HEK293 (cell line): ENCODE measurements around the gene CNOT4.

Source experiments
- CTCF ChIA-PET: fragments of 350-600 bp; formaldehyde crosslinking; extraction: SDS; loops from one replicate; lab custom pipeline; 2021; ENCODE audit warnings: antibody characterized with exemption; lab: Yijun Ruan, JAX
- POLR2A ChIA-PET: fragments of 300-600 bp; formaldehyde crosslinking; extraction: SDS; loops from one replicate; lab custom pipeline; 2020; ENCODE audit warnings: antibody characterized with exemption, inconsistent platforms; lab: Yijun Ruan, JAX
- H3K27ac ChIP-seq: fragments of 200-500 bp; sonication (Bioruptor generic); 2 replicates; pipeline ENCODE4 v1.5.1; 2014; ENCODE audit warnings: low read depth, low read length, control low read depth, inconsistent platforms; ENCODE audit errors: extremely low read depth
- H3K36me3 ChIP-seq, 2 experiments: fragments of 200-500 bp in 1 of 2; sonication (Bioruptor generic) in 1 of 2; 1 replicate in 1 of 2; 2 replicates in 1 of 2; pipeline ENCODE4 v1.5.1; 2014 to 2017; ENCODE audit warnings: inconsistent platforms in 2 of 2, low read length in 2 of 2; ENCODE audit not compliant: control insufficient read depth in 2 of 2, insufficient read depth in 1 of 2
- H3K4me1 ChIP-seq: fragments of 200-500 bp; sonication (Bioruptor generic); 2 replicates; pipeline ENCODE4 v1.5.1; 2014; ENCODE audit warnings: mild to moderate bottlenecking, low read length, inconsistent platforms; ENCODE audit not compliant: control insufficient read depth, insufficient read depth
- H3K4me3 ChIP-seq: 2 replicates; pipeline ENCODE4 v1.5.1; 2011; ENCODE audit warnings: low read depth, mild to moderate bottlenecking, control low read depth, low read length, moderate library complexity
- H3K9me3 ChIP-seq: fragments of 200-500 bp; sonication (Bioruptor generic); 2 replicates; pipeline ENCODE4 v1.5.1; 2014; ENCODE audit warnings: low read depth, low read length, inconsistent platforms; ENCODE audit not compliant: control insufficient read depth, insufficient read depth
- AEBP2 ChIP-seq: fragments of 450-650 bp; formaldehyde crosslinking; IDR thresholded peaks from 2 replicates; pipeline ENCODE4 v1.5.1; 2016; ENCODE audit warnings: missing biosample characterization, missing genetic modification characterization, borderline replicate concordance
- KLF10 ChIP-seq: fragments of 450-650 bp; IDR thresholded peaks from 2 replicates; pipeline ENCODE4 v1.5.1; 2018; ENCODE audit warnings: missing biosample characterization, mild to moderate bottlenecking, missing genetic modification characterization
- SALL2 ChIP-seq: fragments of 450-650 bp; formaldehyde crosslinking; IDR thresholded peaks from 2 replicates; pipeline ENCODE4 v1.5.0; 2017; ENCODE audit warnings: missing biosample characterization, mild to moderate bottlenecking, missing genetic modification characterization, borderline replicate concordance
- ZBTB17 ChIP-seq: fragments of 450-650 bp; formaldehyde crosslinking; IDR thresholded peaks from 2 replicates; pipeline ENCODE4 v1.5.1; 2016; ENCODE audit warnings: missing biosample characterization, missing genetic modification characterization
- ZNF121 ChIP-seq: fragments of 450-650 bp; formaldehyde crosslinking; IDR thresholded peaks from 2 replicates; pipeline ENCODE4 v1.5.1; 2016; ENCODE audit warnings: missing biosample characterization, missing genetic modification characterization
- ZNF138 ChIP-seq: fragments of 450-650 bp; formaldehyde crosslinking; IDR thresholded peaks from 2 replicates; pipeline ENCODE4 v1.5.1; 2016; ENCODE audit warnings: missing biosample characterization, missing genetic modification characterization, borderline replicate concordance
- ZNF140 ChIP-seq: fragments of 450-650 bp; formaldehyde crosslinking; IDR thresholded peaks from 2 replicates; pipeline ENCODE4 v1.5.1; 2016; ENCODE audit warnings: missing biosample characterization, missing genetic modification characterization
- ZNF16 ChIP-seq: fragments of 450-650 bp; formaldehyde crosslinking; IDR thresholded peaks from 2 replicates; pipeline ENCODE4 v1.5.1; 2016; ENCODE audit warnings: low read depth, missing biosample characterization, missing genetic modification characterization
- ZNF169 ChIP-seq: fragments of 450-650 bp; formaldehyde crosslinking; IDR thresholded peaks from 2 replicates; pipeline ENCODE4 v1.5.1; 2016; ENCODE audit warnings: missing biosample characterization, missing genetic modification characterization
- ZNF202 ChIP-seq: fragments of 450-650 bp; formaldehyde crosslinking; IDR thresholded peaks from 2 replicates; pipeline ENCODE4 v1.5.1; 2016; ENCODE audit warnings: missing biosample characterization, missing genetic modification characterization, borderline replicate concordance
- ZNF239 ChIP-seq: fragments of 450-650 bp; formaldehyde crosslinking; IDR thresholded peaks from 2 replicates; pipeline ENCODE4 v1.5.1; 2016; ENCODE audit warnings: missing biosample characterization, missing genetic modification characterization
- ZNF280C ChIP-seq: fragments of 450-650 bp; formaldehyde crosslinking; IDR thresholded peaks from 2 replicates; pipeline ENCODE4 v1.5.1; 2016; ENCODE audit warnings: missing biosample characterization, missing genetic modification characterization
- ZNF350 ChIP-seq: fragments of 450-650 bp; formaldehyde crosslinking; IDR thresholded peaks from 2 replicates; pipeline ENCODE4 v1.5.0; 2017; ENCODE audit warnings: missing biosample characterization, mild to moderate bottlenecking, missing genetic modification characterization
- ZNF394 ChIP-seq: fragments of 450-650 bp; formaldehyde crosslinking; IDR thresholded peaks from 2 replicates; pipeline ENCODE4 v1.5.1; 2016; ENCODE audit warnings: missing biosample characterization, missing genetic modification characterization, mild to moderate bottlenecking, moderate library complexity, borderline replicate concordance
- ZNF423 ChIP-seq: fragments of 450-650 bp; formaldehyde crosslinking; IDR thresholded peaks from 2 replicates; pipeline ENCODE4 v1.5.1; 2016; ENCODE audit warnings: missing biosample characterization, missing genetic modification characterization
- ZNF561 ChIP-seq: fragments of 450-650 bp; IDR thresholded peaks from 2 replicates; pipeline ENCODE4 v1.5.1; 2018; ENCODE audit warnings: missing biosample characterization, missing genetic modification characterization, borderline replicate concordance
- ZNF571 ChIP-seq: fragments of 450-650 bp; formaldehyde crosslinking; IDR thresholded peaks from 2 replicates; pipeline ENCODE4 v1.5.0; 2017; ENCODE audit warnings: missing biosample characterization, missing genetic modification characterization
- TF ChIP-seq, protein P1 (sequence below): fragments of 450-650 bp; formaldehyde crosslinking; IDR thresholded peaks from 2 replicates; pipeline ENCODE4 v1.5.1; 2016; ENCODE audit warnings: missing biosample characterization, missing genetic modification characterization
- TF ChIP-seq, protein P2 (sequence below): fragments of 450-650 bp; formaldehyde crosslinking; IDR thresholded peaks from 2 replicates; pipeline ENCODE4 v1.5.1; 2016; ENCODE audit warnings: missing biosample characterization, missing genetic modification characterization
- TF ChIP-seq, protein P3 (sequence below): fragments of 450-650 bp; formaldehyde crosslinking; IDR thresholded peaks from 2 replicates; pipeline ENCODE4 v1.5.1; 2017; ENCODE audit warnings: missing biosample characterization, mild to moderate bottlenecking, missing genetic modification characterization, moderate library complexity

Gene CNOT4

DNA sequence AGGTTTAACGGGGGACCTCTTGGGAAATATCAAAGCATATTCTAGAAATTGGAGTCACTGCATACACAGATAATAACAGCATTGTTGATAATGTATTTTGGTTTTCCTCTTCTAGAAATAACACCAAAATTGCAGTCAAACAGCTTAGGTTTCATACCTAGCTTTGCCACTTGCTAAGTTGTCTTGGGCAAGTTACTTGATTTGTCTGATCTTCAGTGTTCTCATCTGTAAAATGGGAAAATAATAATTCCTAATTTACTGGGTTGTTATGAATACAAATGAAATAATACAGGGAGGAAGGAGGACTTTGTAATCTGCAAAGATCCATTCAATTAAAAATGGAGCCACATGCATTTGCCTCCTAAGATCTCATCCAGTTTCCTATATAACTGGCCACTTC lies 27.6 kb upstream of the CNOT4 start:
- H3K9me3 ChIP-seq = no peaks in the 10 kb centered on the region
- no peak overlapping the region for H3K27ac ChIP-seq
- H3K4me3 ChIP-seq = no peak overlapping the region
- no peak for TF ChIP-seq ZNF138 (tag by site-specific recombination)
- TF ChIP-seq ZNF423 (tag by site-specific recombination) = no peak
- no peak for TF ChIP-seq SALL2 (tag by site-specific recombination)
- no peak for TF ChIP-seq ZNF394
- TF ChIP-seq KLF10 (tag by site-specific recombination) = no peak
- no peak for TF ChIP-seq ZNF350
- no peak for TF ChIP-seq ZNF571 (tag by site-specific recombination)
- TF ChIP-seq AEBP2 (tag by site-specific recombination) = no peak
- TF ChIP-seq, protein P1, sequence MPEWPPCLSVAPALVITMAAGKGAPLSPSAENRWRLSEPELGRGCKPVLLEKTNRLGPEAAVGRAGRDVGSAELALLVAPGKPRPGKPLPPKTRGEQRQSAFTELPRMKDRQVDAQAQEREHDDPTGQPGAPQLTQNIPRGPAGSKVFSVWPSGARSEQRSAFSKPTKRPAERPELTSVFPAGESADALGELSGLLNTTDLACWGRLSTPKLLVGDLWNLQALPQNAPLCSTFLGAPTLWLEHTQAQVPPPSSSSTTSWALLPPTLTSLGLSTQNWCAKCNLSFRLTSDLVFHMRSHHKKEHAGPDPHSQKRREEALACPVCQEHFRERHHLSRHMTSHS (tag by site-specific recombination) = no peak
- no peak for TF ChIP-seq ZNF239
- TF ChIP-seq, protein P2, sequence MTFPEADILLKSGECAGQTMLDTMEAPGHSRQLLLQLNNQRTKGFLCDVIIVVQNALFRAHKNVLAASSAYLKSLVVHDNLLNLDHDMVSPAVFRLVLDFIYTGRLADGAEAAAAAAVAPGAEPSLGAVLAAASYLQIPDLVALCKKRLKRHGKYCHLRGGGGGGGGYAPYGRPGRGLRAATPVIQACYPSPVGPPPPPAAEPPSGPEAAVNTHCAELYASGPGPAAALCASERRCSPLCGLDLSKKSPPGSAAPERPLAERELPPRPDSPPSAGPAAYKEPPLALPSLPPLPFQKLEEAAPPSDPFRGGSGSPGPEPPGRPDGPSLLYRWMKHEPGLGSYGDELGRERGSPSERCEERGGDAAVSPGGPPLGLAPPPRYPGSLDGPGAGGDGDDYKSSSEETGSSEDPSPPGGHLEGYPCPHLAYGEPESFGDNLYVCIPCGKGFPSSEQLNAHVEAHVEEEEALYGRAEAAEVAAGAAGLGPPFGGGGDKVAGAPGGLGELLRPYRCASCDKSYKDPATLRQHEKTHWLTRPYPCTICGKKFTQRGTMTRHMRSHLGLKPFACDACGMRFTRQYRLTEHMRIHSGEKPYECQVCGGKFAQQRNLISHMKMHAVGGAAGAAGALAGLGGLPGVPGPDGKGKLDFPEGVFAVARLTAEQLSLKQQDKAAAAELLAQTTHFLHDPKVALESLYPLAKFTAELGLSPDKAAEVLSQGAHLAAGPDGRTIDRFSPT = no peak
- TF ChIP-seq ZNF561 (tag by site-specific recombination) = no peak
- TF ChIP-seq ZNF140 (tag by site-specific recombination) = no peak
- no peak for TF ChIP-seq ZNF121 (tag by site-specific recombination)
- TF ChIP-seq ZNF16 = no peak
- no peak for TF ChIP-seq ZBTB17
- no peak for TF ChIP-seq ZNF280C (tag by site-specific recombination)
- TF ChIP-seq, protein P3, sequence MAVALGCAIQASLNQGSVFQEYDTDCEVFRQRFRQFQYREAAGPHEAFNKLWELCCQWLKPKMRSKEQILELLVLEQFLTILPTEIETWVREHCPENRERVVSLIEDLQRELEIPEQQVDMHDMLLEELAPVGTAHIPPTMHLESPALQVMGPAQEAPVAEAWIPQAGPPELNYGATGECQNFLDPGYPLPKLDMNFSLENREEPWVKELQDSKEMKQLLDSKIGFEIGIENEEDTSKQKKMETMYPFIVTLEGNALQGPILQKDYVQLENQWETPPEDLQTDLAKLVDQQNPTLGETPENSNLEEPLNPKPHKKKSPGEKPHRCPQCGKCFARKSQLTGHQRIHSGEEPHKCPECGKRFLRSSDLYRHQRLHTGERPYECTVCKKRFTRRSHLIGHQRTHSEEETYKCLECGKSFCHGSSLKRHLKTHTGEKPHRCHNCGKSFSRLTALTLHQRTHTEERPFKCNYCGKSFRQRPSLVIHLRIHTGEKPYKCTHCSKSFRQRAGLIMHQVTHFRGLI (tag by site-specific recombination) = no peak
- no peak for TF ChIP-seq ZNF202 (tag by site-specific recombination)
- TF ChIP-seq ZNF169 (tag by site-specific recombination) = no peak
- ChIA-PET POLR2A (no interaction called here), CTCF (no interaction called here)
- no peaks in the 10 kb centered on the region for H3K4me1 ChIP-seq
- no peaks in the 10 kb centered on the region for H3K36me3 ChIP-seq
